PC-3 (cell line): Measurements from ENCODE around the gene CHRDL2. TPM values are rescaled to one million over a fixed set of nuclear protein-coding genes. Genes with fewer than 3 reads are reported as not detected.
A peak's percentile ranks its signal among the peaks of the same experiment; 100 is the strongest.

Experiments used
- ATAC-seq: fragments of 200-7000 bp; cut with Tn5 transposase; 2 replicates; pipeline ENCODE4 v1.9.1; 2020; ENCODE audit warnings: mild to moderate bottlenecking, moderate library complexity
- BruUV-seq: library from RNA; stranded (reverse); fragments of 400-500 nt; replicated peaks from 2 replicates; lab custom pipeline; 2021; lab: Mats Ljungman, UMichigan
- CTCF ChIA-PET: fragments of 300-600 bp; sonication (Branson Sonifier 250); formaldehyde crosslinking; loops from one replicate; lab custom pipeline; 2022; ENCODE audit warnings: antibody characterized with exemption; lab: Charles Lee
- POLR2A ChIA-PET: fragments of 300-600 bp; sonication (Branson Sonifier 250); formaldehyde crosslinking; loops from one replicate; lab custom pipeline; 2022; ENCODE audit warnings: antibody characterized with exemption; ENCODE audit not compliant: unreplicated experiment; lab: Charles Lee
- DNase-seq: peaks from one replicate; pipeline ENCODE4 v3.0.0-alpha.2; 2015
- H2AFZ ChIP-seq: fragments of 300-600 bp; sonication (generic); 2 replicates; pipeline ENCODE4 v1.6.0; 2016; ENCODE audit warnings: antibody characterized with exemption, low read length
- H3F3A ChIP-seq: fragments of 300-600 bp; sonication (generic); one replicate; pipeline ENCODE4 v1.6.0; 2017; ENCODE audit warnings: antibody characterized with exemption, low read length, control low read depth, mild to moderate bottlenecking; ENCODE audit not compliant: unreplicated experiment
- H3K27ac ChIP-seq: fragments of 300-600 bp; sonication (generic); 2 replicates; pipeline ENCODE4 v1.5.1; 2016; ENCODE audit warnings: mild to moderate bottlenecking, low read length
- H3K27me3 ChIP-seq: fragments of 300-600 bp; sonication (generic); 2 replicates; pipeline ENCODE4 v1.6.1; 2016; ENCODE audit warnings: low read length, mixed read lengths
- H3K36me3 ChIP-seq: fragments of 300-600 bp; sonication (generic); 2 replicates; pipeline ENCODE4 v1.6.1; 2016; ENCODE audit warnings: low read depth, mixed run types, low read length, mixed read lengths
- H3K4me1 ChIP-seq: fragments of 300-600 bp; sonication (generic); 2 replicates; pipeline ENCODE4 v1.5.1; 2016; ENCODE audit warnings: low read length; ENCODE audit not compliant: insufficient read depth
- H3K4me2 ChIP-seq: fragments of 300-600 bp; sonication (generic); 2 replicates; pipeline ENCODE4 v1.6.0; 2016; ENCODE audit warnings: low read length
- H3K4me3 ChIP-seq: fragments of 300-600 bp; sonication (generic); 2 replicates; pipeline ENCODE4 v1.5.1; 2016; ENCODE audit warnings: mild to moderate bottlenecking, low read length, mixed read lengths
- H3K79me2 ChIP-seq: fragments of 300-600 bp; sonication (generic); 2 replicates; pipeline ENCODE4 v1.6.1; 2017; ENCODE audit warnings: low read length, mixed read lengths
- H3K9ac ChIP-seq: fragments of 300-600 bp; sonication (generic); 2 replicates; pipeline ENCODE4 v1.6.0; 2016; ENCODE audit warnings: mild to moderate bottlenecking, low read length
- H3K9me2 ChIP-seq: fragments of 300-600 bp; sonication (generic); replicated peaks from 2 replicates; pipeline ENCODE4 v1.6.1; 2016; ENCODE audit warnings: mixed run types, low read length, mixed read lengths
- H3K9me3 ChIP-seq: fragments of 300-600 bp; sonication (generic); 2 replicates; pipeline ENCODE4 v1.6.1; 2016; ENCODE audit warnings: low read length, mixed read lengths
- H4K20me1 ChIP-seq: fragments of 300-600 bp; sonication (generic); 2 replicates; pipeline ENCODE4 v1.6.1; 2016; ENCODE audit warnings: low read length, mixed read lengths
- CTCF ChIP-seq: fragments of 300-600 bp; sonication (generic); conservative IDR thresholded peaks from 2 replicates; pipeline ENCODE4 v1.5.1; 2017; ENCODE audit warnings: antibody characterized with exemption, low read depth, mild to moderate bottlenecking, low read length
- EZH2 ChIP-seq: fragments of 300-600 bp; sonication (generic); IDR thresholded peaks from one replicate; pipeline ENCODE4 v1.6.1; 2017; ENCODE audit warnings: antibody characterized with exemption, mild to moderate bottlenecking, low read length; ENCODE audit not compliant: unreplicated experiment
- EZH2phosphoT487 ChIP-seq: fragments of 300-600 bp; sonication (generic); IDR thresholded peaks from 2 replicates; pipeline ENCODE4 v1.6.1; 2018; ENCODE audit warnings: mild to moderate bottlenecking, antibody characterized with exemption, low read length, borderline replicate concordance
- intact Hi-C: fragments of 100-400 bp; cut with micrococcal nuclease; formaldehyde crosslinking; loops from 2 replicates; pipeline ENCODE4 v1.9.0; 2023
- total RNA-seq: library from RNA; depleted of rRNA; stranded (reverse); fragments of >200 nt; gene quantifications from 2 replicates; pipeline ENCODE4 v1.2.3, GENCODE V29; 2014

CHRDL2 gene
- total RNA-seq, 1 experiment from 2014 or later: not detected

GRCh38 chr11:74672956-74673692, 58.1 kb downstream of the CHRDL2 start:
- no peaks in the 10 kb centered on the region for H3K79me2 ChIP-seq
- H3K4me3 ChIP-seq: peak overlapping the region; percentile 1; the same call in 1 of the 2 replicates
- no peaks in the 10 kb centered on the region for H3K27me3 ChIP-seq
- H3K9me2 ChIP-seq: no peaks in the 10 kb centered on the region
- DNase-seq (peak; percentile 94), ATAC-seq (peak; percentile 61)
- H3K36me3 ChIP-seq: no peaks in the 10 kb centered on the region
- peaks cover 30% of the 10 kb centered on the region for H3K4me1 ChIP-seq
- H2AFZ ChIP-seq: peak overlapping the region; percentile 66
- no TSS peak for BruUV-seq
- POLR2A ChIA-PET: interaction anchor here (0.5 kb wide), 1 partner anchor 19 kb away, joined by 3 read pairs; no protein-coding TSS in a partner anchor
- peak overlapping the region; percentile 94 for H3K27ac ChIP-seq
- TF ChIP-seq EZH2 (no peak), CTCF (no peak), EZH2phosphoT487 (no peak)
- CTCF ChIA-PET: no interaction called here
- no peaks in the 10 kb centered on the region for H4K20me1 ChIP-seq
- H3K4me2 ChIP-seq: peak overlapping the region; percentile 62
- H3K9me3 ChIP-seq: no peaks in the 10 kb centered on the region
- intact Hi-C loops: no loop called here
- peak overlapping the region; percentile 80 for H3K9ac ChIP-seq
- peaks cover 14% of the 10 kb centered on the region for H3F3A ChIP-seq

GRCh38 chr11:74672332-74672955, 58.8 kb downstream of the CHRDL2 start:
- Histone ChIP-seq H3K9ac (peak overlapping the region; percentile 80), H3K4me2 (peak overlapping the region; percentile 62), H3K36me3 (no peaks in the 10 kb centered on the region), H3K9me3 (no peaks in the 10 kb centered on the region), H3K4me3 (no peak overlapping the region), H3K4me1 (peaks cover 30% of the 10 kb centered on the region), H3K27me3 (no peaks in the 10 kb centered on the region), H3F3A (peaks cover 14% of the 10 kb centered on the region), H3K27ac (peak overlapping the region; percentile 94), H3K9me2 (no peaks in the 10 kb centered on the region), H3K79me2 (no peaks in the 10 kb centered on the region), H2AFZ (no peak overlapping the region), H4K20me1 (no peaks in the 10 kb centered on the region)
- intact Hi-C loops: no loop called here
- TF ChIP-seq CTCF: 0 out of 2 replicates have a peak, but pooled peaks have one; percentile 11
- TF ChIP-seq EZH2: no peak
- ATAC-seq (peak; percentile 27), DNase-seq (peak; percentile 23)
- ChIA-PET CTCF (no interaction called here), POLR2A (no interaction called here)
- no TSS peak for BruUV-seq
